HEK293 (cell line): Measurements from ENCODE around the gene KCNC1.

ENCODE experiments used
- KLF8 ChIP-seq: fragments of 450-650 bp; formaldehyde crosslinking; IDR thresholded peaks from 2 replicates; pipeline ENCODE4 v1.5.1; 2016; ENCODE audit warnings: missing biosample characterization, missing genetic modification characterization
- ZIC2 ChIP-seq: fragments of 450-650 bp; formaldehyde crosslinking; IDR thresholded peaks from 2 replicates; pipeline ENCODE4 v1.5.1; 2016; ENCODE audit warnings: missing biosample characterization, missing genetic modification characterization
- ZNF423 ChIP-seq: fragments of 450-650 bp; formaldehyde crosslinking; IDR thresholded peaks from 2 replicates; pipeline ENCODE4 v1.5.1; 2016; ENCODE audit warnings: missing biosample characterization, missing genetic modification characterization
- ZNF792 ChIP-seq: fragments of 450-650 bp; formaldehyde crosslinking; IDR thresholded peaks from 2 replicates; pipeline ENCODE4 v1.5.1; 2016; ENCODE audit warnings: missing biosample characterization, missing genetic modification characterization
- TF ChIP-seq, protein P1 (sequence below): fragments of 450-650 bp; formaldehyde crosslinking; IDR thresholded peaks from 2 replicates; pipeline ENCODE4 v1.5.1; 2016; ENCODE audit warnings: missing biosample characterization, missing genetic modification characterization
- TF ChIP-seq, protein P2 (sequence below): fragments of 450-650 bp; formaldehyde crosslinking; IDR thresholded peaks from 2 replicates; pipeline ENCODE4 v1.5.1; 2016; ENCODE audit warnings: missing biosample characterization, missing genetic modification characterization

DNA sequence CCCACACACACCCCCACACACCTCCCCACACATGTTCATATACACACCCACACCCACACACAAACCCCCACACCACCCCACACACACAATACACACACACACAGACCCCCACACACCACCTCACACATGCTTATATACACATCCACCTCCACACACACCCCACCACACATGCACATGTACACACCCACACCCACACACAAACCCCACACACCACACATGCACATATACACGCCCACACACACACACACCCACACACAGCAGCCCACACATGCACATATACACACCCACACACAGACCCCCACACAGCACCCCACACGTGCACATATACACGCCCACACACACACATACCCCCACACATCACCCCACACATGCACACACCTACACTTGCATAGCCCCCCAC, 29.1 kb downstream of the KCNC1 start:
- TF ChIP-seq ZIC2 (tag by site-specific recombination) (no peak), ZNF792 (tag by site-specific recombination) (no peak), ZNF423 (tag by site-specific recombination) (no peak), KLF8 (tag by site-specific recombination) (no peak)
- TF ChIP-seq, protein P1, sequence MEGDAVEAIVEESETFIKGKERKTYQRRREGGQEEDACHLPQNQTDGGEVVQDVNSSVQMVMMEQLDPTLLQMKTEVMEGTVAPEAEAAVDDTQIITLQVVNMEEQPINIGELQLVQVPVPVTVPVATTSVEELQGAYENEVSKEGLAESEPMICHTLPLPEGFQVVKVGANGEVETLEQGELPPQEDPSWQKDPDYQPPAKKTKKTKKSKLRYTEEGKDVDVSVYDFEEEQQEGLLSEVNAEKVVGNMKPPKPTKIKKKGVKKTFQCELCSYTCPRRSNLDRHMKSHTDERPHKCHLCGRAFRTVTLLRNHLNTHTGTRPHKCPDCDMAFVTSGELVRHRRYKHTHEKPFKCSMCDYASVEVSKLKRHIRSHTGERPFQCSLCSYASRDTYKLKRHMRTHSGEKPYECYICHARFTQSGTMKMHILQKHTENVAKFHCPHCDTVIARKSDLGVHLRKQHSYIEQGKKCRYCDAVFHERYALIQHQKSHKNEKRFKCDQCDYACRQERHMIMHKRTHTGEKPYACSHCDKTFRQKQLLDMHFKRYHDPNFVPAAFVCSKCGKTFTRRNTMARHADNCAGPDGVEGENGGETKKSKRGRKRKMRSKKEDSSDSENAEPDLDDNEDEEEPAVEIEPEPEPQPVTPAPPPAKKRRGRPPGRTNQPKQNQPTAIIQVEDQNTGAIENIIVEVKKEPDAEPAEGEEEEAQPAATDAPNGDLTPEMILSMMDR (tag by site-specific recombination) = no peak
- TF ChIP-seq, protein P2, sequence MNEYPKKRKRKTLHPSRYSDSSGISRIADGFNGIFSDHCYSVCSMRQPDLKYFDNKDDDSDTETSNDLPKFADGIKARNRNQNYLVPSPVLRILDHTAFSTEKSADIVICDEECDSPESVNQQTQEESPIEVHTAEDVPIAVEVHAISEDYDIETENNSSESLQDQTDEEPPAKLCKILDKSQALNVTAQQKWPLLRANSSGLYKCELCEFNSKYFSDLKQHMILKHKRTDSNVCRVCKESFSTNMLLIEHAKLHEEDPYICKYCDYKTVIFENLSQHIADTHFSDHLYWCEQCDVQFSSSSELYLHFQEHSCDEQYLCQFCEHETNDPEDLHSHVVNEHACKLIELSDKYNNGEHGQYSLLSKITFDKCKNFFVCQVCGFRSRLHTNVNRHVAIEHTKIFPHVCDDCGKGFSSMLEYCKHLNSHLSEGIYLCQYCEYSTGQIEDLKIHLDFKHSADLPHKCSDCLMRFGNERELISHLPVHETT = no peak
